ENCODE measurements around the gene SLK. TPM values are rescaled to one million over a fixed set of nuclear protein-coding genes. Genes with fewer than 3 reads are reported as not detected.

SLK gene
- total and polyA plus RNA-seq, 12 donors = 6.7 to 75.4 (median 30.6) TPM

GRCh38 chr10:104052431-104052830 is 85.5 kb downstream of the SLK start:
- Histone ChIP-seq H3K27ac (no peak overlapping the region), H3K4me3 (no peak overlapping the region), H3K27me3 (no peaks in the 10 kb centered on the region), H3K4me1 (replicated peaks in 1 of 2) (no peaks in the 10 kb centered on the region), H3K9me3 (replicated peaks in 1 of 3) (no peaks in the 10 kb centered on the region), H3K36me3 (replicated peaks in 1 of 2) (no peaks in the 10 kb centered on the region)
- intact Hi-C loops (cut with DNase I) = no loop called here
- WGBS, 4 donors = 87 to 95% (median 92%) methylated on average over 2 of the region's 2 CpGs
- no peak for TF ChIP-seq POLR2A (IDR thresholded peaks at IDR 0.05)
- TF ChIP-seq CTCF (IDR thresholded peaks at IDR 0.05) = no peak
- no peak for DNase-seq

- no peak for DNase-seq
- H3K36me3 ChIP-seq (replicated peaks in 1 of 2) = no peaks in the 10 kb centered on the region
- no peak overlapping the region for H3K27ac ChIP-seq
- no peaks in the 10 kb centered on the region for H3K27me3 ChIP-seq
- H3K4me3 ChIP-seq = no peak overlapping the region
- WGBS, 4 donors = 93 to 96% (median 95%) methylated on average over 2 to 4 of the region's 4 CpGs
- no peak for TF ChIP-seq POLR2A (IDR thresholded peaks at IDR 0.05)
- no peak for TF ChIP-seq CTCF (IDR thresholded peaks at IDR 0.05)
- no peaks in the 10 kb centered on the region for H3K4me1 ChIP-seq (replicated peaks in 1 of 2)
- H3K9me3 ChIP-seq (replicated peaks in 1 of 3) = no peaks in the 10 kb centered on the region
- intact Hi-C loops (cut with DNase I) = no loop called here
These were observed 86.3 kb downstream of the SLK start for GRCh38 chr10:104053201-104053600.

GRCh38 chr10:104054430-104054829 is 87.5 kb downstream of the SLK start:
- Histone ChIP-seq H3K27ac (no peak overlapping the region), H3K9me3 (replicated peaks in 1 of 3) (no peaks in the 10 kb centered on the region), H3K4me3 (no peak overlapping the region), H3K27me3 (no peaks in the 10 kb centered on the region), H3K36me3 (replicated peaks in 1 of 2) (no peaks in the 10 kb centered on the region), H3K4me1 (replicated peaks in 1 of 2) (no peaks in the 10 kb centered on the region)
- 68 to 76% (median 71%) methylated on average over 8 of the region's 8 CpGs for WGBS, 4 donors
- intact Hi-C loops (cut with DNase I) = no loop called here
- TF ChIP-seq CTCF (IDR thresholded peaks at IDR 0.05) (no peak), POLR2A (IDR thresholded peaks at IDR 0.05) (no peak)
- peak in 1 of 7 donors; percentile 41 for DNase-seq

GRCh38 chr10:104056619-104057273 is 89.8 kb downstream of the SLK start:
- no peak overlapping the region for H3K27ac ChIP-seq
- 79 to 91% (median 87%) methylated on average over 11 to 14 of the region's 14 CpGs for WGBS, 4 donors
- intact Hi-C loops (cut with DNase I) = no loop called here
- no peaks in the 10 kb centered on the region for H3K9me3 ChIP-seq (replicated peaks in 1 of 3)
- H3K4me3 ChIP-seq = no peak overlapping the region
- no peaks in the 10 kb centered on the region for H3K27me3 ChIP-seq
- no peak for DNase-seq
- H3K4me1 ChIP-seq (replicated peaks in 1 of 2) = no peaks in the 10 kb centered on the region
- no peaks in the 10 kb centered on the region for H3K36me3 ChIP-seq (replicated peaks in 1 of 2)
- TF ChIP-seq POLR2A (IDR thresholded peaks at IDR 0.05) = no peak
- no peak for TF ChIP-seq CTCF (IDR thresholded peaks at IDR 0.05)
